ENCODE data around the gene UBE2E3.
A peak's percentile ranks its signal among the peaks of the same experiment; 100 is the strongest.

The UBE2E3 gene

GRCh38 chr2:180979749-180980105 lies 678 bp upstream of the UBE2E3 start:
- DNase-seq = no peak

GRCh38 chr2:180980943-180981911 lies 822 bp downstream of the UBE2E3 start:
- no peak for DNase-seq

GRCh38 chr2:180983468-180984242 lies 3.2 kb downstream of the UBE2E3 start:
- peak; percentile 28 for DNase-seq

GRCh38 chr2:180985771-180986395 lies 5.5 kb downstream of the UBE2E3 start:
- no peak for DNase-seq

GRCh38 chr2:180987146-180987545 lies 6.7 kb downstream of the UBE2E3 start:
- no peak for DNase-seq

- no peak for DNase-seq
These were observed 9.9 kb downstream of the UBE2E3 start for GRCh38 chr2:180990337-180990736.

- DNase-seq = no peak
These were observed 10.4 kb downstream of the UBE2E3 start for GRCh38 chr2:180990794-180991193.

GRCh38 chr2:180991361-180991760 lies 11.0 kb downstream of the UBE2E3 start:
- DNase-seq = no peak

GRCh38 chr2:180991820-180992219 lies 11.4 kb downstream of the UBE2E3 start:
- no peak for DNase-seq

- no peak for DNase-seq
These were observed 12.6 kb downstream of the UBE2E3 start for GRCh38 chr2:180992994-180993393.

GRCh38 chr2:180999274-180999964 lies 19.0 kb downstream of the UBE2E3 start:
- DNase-seq = no peak

GRCh38 chr2:181004647-181005325 lies 24.4 kb downstream of the UBE2E3 start:
- no peak for DNase-seq

- no peak for DNase-seq
These were observed 24.9 kb downstream of the UBE2E3 start for GRCh38 chr2:181005326-181005655.

GRCh38 chr2:181005809-181006208 lies 25.4 kb downstream of the UBE2E3 start:
- DNase-seq = no peak

- DNase-seq = no peak
These were observed 26.9 kb downstream of the UBE2E3 start for GRCh38 chr2:181007086-181007837.

GRCh38 chr2:181008407-181008806 lies 28.0 kb downstream of the UBE2E3 start:
- no peak for DNase-seq

GRCh38 chr2:181021199-181021789 lies 40.9 kb downstream of the UBE2E3 start:
- no peak for DNase-seq

GRCh38 chr2:181022652-181023051 lies 42.2 kb downstream of the UBE2E3 start:
- no peak for DNase-seq

- DNase-seq = no peak
These were observed 44.6 kb downstream of the UBE2E3 start for GRCh38 chr2:181025004-181025403.

- DNase-seq = no peak
These were observed 56.0 kb downstream of the UBE2E3 start for GRCh38 chr2:181036445-181036844.
